Melanocyte of skin (primary cell): ENCODE results near the gene SCG5. TPM values are rescaled to one million over a fixed set of nuclear protein-coding genes. Genes with fewer than 3 reads are reported as not detected.

Experiments used
- small RNA-seq, 2 donors: library from RNA; depleted of rRNA; stranded (forward); fragments of <200 nt; gene quantifications; one replicate each; pipeline ENCODE3, GENCODE V24; 2012
- total RNA-seq, 2 donors: library from RNA; depleted of rRNA; stranded (reverse); fragments of >200 nt; gene quantifications; 2 replicates each; pipeline ENCODE4 v1.2.3, GENCODE V29; 2012

The SCG5 gene
- under 1 TPM; 0.33 to 0.69 TPM for total RNA-seq

GRCh38 chr15:32641517-32642059, at the start of gene SCG5:
SCG5 (plus strand) TSS chr15:32641710; CDS start chr15:32643593, 1,883 bp downstream.

GRCh38 chr15:32593151-32593550, 48.4 kb upstream of the SCG5 start, which contains the start of gene GOLGA8N:
GOLGA8N (plus strand) TSS chr15:32593456.

GRCh38 chr15:32615051-32615870, 26.2 kb upstream of the SCG5 start, which contains the start of gene ARHGAP11A:
ARHGAP11A (plus strand) TSS chr15:32615504; CDS start chr15:32616212, 708 bp downstream.

GRCh38 chr15:32717426-32718226, 76.1 kb downstream of the SCG5 start, which contains the start of gene GREM1:
GREM1 (plus strand) TSS chr15:32718004; CDS start chr15:32730691, 12,687 bp downstream.

Small RNAs within 50 kb of the gene (small RNA-seq; reads per million reads assigned to genes)
- 0 reads per million in 2 donors for gene RN7SL286P

Other genes starting within 250 kb of the SCG5 start
- under 1 TPM in 1 of 2 donors, not detected in 1; under 0.01 TPM for gene GOLGA8K, start 238.4 kb upstream of the SCG5 start, total RNA-seq
- under 1 TPM; 0.67 to 0.69 TPM for gene GOLGA8O, start 186.1 kb upstream of the SCG5 start, total RNA-seq
- gene GOLGA8N, start 48.3 kb upstream of the SCG5 start, total RNA-seq: 1 to 10 TPM in 1 of 2 donors, under 1 TPM in 1; 0.33 to 3.4 TPM
- 10 to 100 TPM in 1 of 2 donors, 1 to 10 TPM in 1; 10.0 to 23.6 TPM for gene ARHGAP11A, start 26.2 kb upstream of the SCG5 start, total RNA-seq
- under 1 TPM; under 0.01 TPM for gene GREM1, start 76.3 kb downstream of the SCG5 start, total RNA-seq